GM18867 (cell line): ENCODE results near the gene MEOX2.

Experiments used
- ATAC-seq: cut with Tn5 transposase; IDR thresholded peaks from one replicate; pipeline ENCODE4 v1.9.1; 2021; ENCODE audit warnings: mild to moderate bottlenecking, moderate library complexity; ENCODE audit not compliant: unreplicated experiment

The MEOX2 gene

GRCh38 chr7:15681631-15682030, 4.9 kb downstream of the MEOX2 start:
- ATAC-seq = no peak

- no peak for ATAC-seq
These were observed 5.3 kb downstream of the MEOX2 start for GRCh38 chr7:15681186-15681585.

GRCh38 chr7:15680446-15680845, 6.0 kb downstream of the MEOX2 start:
- no peak for ATAC-seq

GRCh38 chr7:15679306-15679705, 7.2 kb downstream of the MEOX2 start:
- no peak for ATAC-seq

GRCh38 chr7:15678653-15679052, 7.8 kb downstream of the MEOX2 start:
- no peak for ATAC-seq

GRCh38 chr7:15675379-15675778, 11.1 kb downstream of the MEOX2 start:
- ATAC-seq = no peak

- no peak for ATAC-seq
These were observed 11.9 kb downstream of the MEOX2 start for GRCh38 chr7:15674586-15674985.

- no peak for ATAC-seq
These were observed 16.9 kb downstream of the MEOX2 start for GRCh38 chr7:15669443-15670090.

- no peak for ATAC-seq
These were observed 18.5 kb downstream of the MEOX2 start for GRCh38 chr7:15667991-15668390.

- no peak for ATAC-seq
These were observed 24.0 kb downstream of the MEOX2 start for GRCh38 chr7:15662451-15662850.

GRCh38 chr7:15658247-15658646, 28.2 kb downstream of the MEOX2 start:
- no peak for ATAC-seq

GRCh38 chr7:15652776-15653290, 33.6 kb downstream of the MEOX2 start:
- no peak for ATAC-seq

GRCh38 chr7:15651693-15652092, 34.8 kb downstream of the MEOX2 start:
- ATAC-seq = no peak

GRCh38 chr7:15650787-15651186, 35.7 kb downstream of the MEOX2 start:
- ATAC-seq = no peak

GRCh38 chr7:15648461-15648961, 38.0 kb downstream of the MEOX2 start:
- ATAC-seq = no peak

- ATAC-seq = no peak
These were observed 39.2 kb downstream of the MEOX2 start for GRCh38 chr7:15647309-15647708.

GRCh38 chr7:15643000-15643705, 43.3 kb downstream of the MEOX2 start:
- ATAC-seq = no peak

GRCh38 chr7:15628876-15629275, 57.6 kb downstream of the MEOX2 start:
- ATAC-seq = no peak

GRCh38 chr7:15626041-15626440, 60.4 kb downstream of the MEOX2 start:
- no peak for ATAC-seq

GRCh38 chr7:15625466-15625865, 61.0 kb downstream of the MEOX2 start:
- ATAC-seq = no peak

GRCh38 chr7:15621468-15621867, 65.0 kb downstream of the MEOX2 start:
- no peak for ATAC-seq

- no peak for ATAC-seq
These were observed 65.8 kb downstream of the MEOX2 start for GRCh38 chr7:15620491-15621185.
